IPS-11a (cell line): ENCODE data around the gene ISLR.

Experiments
- H3K4me3 ChIP-seq: one replicate; pipeline ENCODE4 v1.5.1; 2013; ENCODE audit warnings: low read depth, low read length, control low read depth

The ISLR gene

GRCh38 chr15:74173380-74174218 is at the start of gene ISLR:
Gene ISLR (plus strand): TSS chr15:74173710. CDS start chr15:74174859, 1,149 bp downstream.
- no peak within 1 kb of the TSS for H3K4me3 ChIP-seq

- no peak overlapping the region for H3K4me3 ChIP-seq
These were observed 49.3 kb upstream of the ISLR start for GRCh38 chr15:74124196-74124595.

GRCh38 chr15:74124759-74125158 is 48.8 kb upstream of the ISLR start:
- no peak overlapping the region for H3K4me3 ChIP-seq

- H3K4me3 ChIP-seq = peak overlapping the region; percentile 10
These were observed 46.1 kb upstream of the ISLR start for GRCh38 chr15:74127255-74127953.

- peak overlapping the region; percentile 10 for H3K4me3 ChIP-seq
These were observed 45.3 kb upstream of the ISLR start for GRCh38 chr15:74127954-74128784.

GRCh38 chr15:74128785-74129585 is 44.5 kb upstream of the ISLR start:
- no peak overlapping the region for H3K4me3 ChIP-seq

- H3K4me3 ChIP-seq = peak overlapping the region; percentile 13
These were observed 43.8 kb upstream of the ISLR start for GRCh38 chr15:74129586-74130154.

- H3K4me3 ChIP-seq = peak within 1 kb of the TSS; percentile 13
These were observed 43.2 kb upstream of the ISLR start, which contains the start of gene ISLR2 for GRCh38 chr15:74130155-74130848. Gene ISLR2 (plus strand): TSS chr15:74130586. CDS start chr15:74132755, 2,169 bp downstream.

GRCh38 chr15:74130849-74131627 is 42.5 kb upstream of the ISLR start:
- no peak overlapping the region for H3K4me3 ChIP-seq

GRCh38 chr15:74131628-74132413 is 41.7 kb upstream of the ISLR start:
- H3K4me3 ChIP-seq = no peak overlapping the region

GRCh38 chr15:74132681-74133651 is 40.5 kb upstream of the ISLR start:
- H3K4me3 ChIP-seq = no peak overlapping the region

GRCh38 chr15:74133694-74134386 is 39.7 kb upstream of the ISLR start:
- no peak overlapping the region for H3K4me3 ChIP-seq

GRCh38 chr15:74134387-74135027 is 39.0 kb upstream of the ISLR start:
- no peak overlapping the region for H3K4me3 ChIP-seq

- H3K4me3 ChIP-seq = no peak overlapping the region
These were observed 38.4 kb upstream of the ISLR start for GRCh38 chr15:74135041-74135565.

- H3K4me3 ChIP-seq = no peak overlapping the region
These were observed 37.0 kb upstream of the ISLR start for GRCh38 chr15:74136540-74136813.
